GM12892 (cell line): ENCODE results near the gene ZHX3.

Source experiments
- DNase-seq: peaks from one replicate; pipeline ENCODE4 v3.0.0; 2011; ENCODE audit not compliant: insufficient read length
- FAIRE-seq: peaks from 2 replicates; lab custom pipeline; 2011; peaks lifted over from hg19 to GRCh38; lab: Jason Lieb, UNC
- POLR2A ChIP-seq: IDR thresholded peaks from 2 replicates; pipeline ENCODE4 v1.6.1; 2011; ENCODE audit warnings: low read depth, low read length, control low read depth
- POLR2AphosphoS5 ChIP-seq: IDR thresholded peaks from 2 replicates; pipeline ENCODE4 v1.6.1; 2011; ENCODE audit warnings: low read depth, low read length, control low read depth
- TAF1 ChIP-seq: IDR thresholded peaks from 2 replicates; pipeline ENCODE4 v1.6.1; 2011; ENCODE audit warnings: low read depth, mild to moderate bottlenecking, control low read depth, low read length, borderline replicate concordance

ZHX3 gene

GRCh38 chr20:41226426-41226825 is 91.1 kb downstream of the ZHX3 start:
- TF ChIP-seq TAF1: no peak
- no peak for TF ChIP-seq POLR2A
- no peak for TF ChIP-seq POLR2AphosphoS5
- no peak for DNase-seq
- FAIRE-seq: no peak

GRCh38 chr20:41225091-41225490 is 92.4 kb downstream of the ZHX3 start:
- TF ChIP-seq POLR2A: no peak
- TF ChIP-seq POLR2AphosphoS5: no peak
- TF ChIP-seq TAF1: no peak
- FAIRE-seq (no peak), DNase-seq (no peak)

GRCh38 chr20:41224281-41224680 is 93.2 kb downstream of the ZHX3 start:
- no peak for TF ChIP-seq POLR2A
- no peak for TF ChIP-seq POLR2AphosphoS5
- no peak for TF ChIP-seq TAF1
- DNase-seq (no peak), FAIRE-seq (no peak)

- no peak for DNase-seq
- TF ChIP-seq POLR2AphosphoS5 (no peak), TAF1 (no peak), POLR2A (no peak)
- FAIRE-seq: no peak
Observed at GRCh38 chr20:41223112-41223511, 94.4 kb downstream of the ZHX3 start.

GRCh38 chr20:41222703-41223102 is 94.8 kb downstream of the ZHX3 start:
- no peak for FAIRE-seq
- no peak for DNase-seq
- no peak for TF ChIP-seq POLR2A

- no peak for DNase-seq
- no peak for FAIRE-seq
- TF ChIP-seq TAF1: no peak
- TF ChIP-seq POLR2AphosphoS5: no peak
- TF ChIP-seq POLR2A: no peak
Observed at GRCh38 chr20:41222296-41222695, 95.2 kb downstream of the ZHX3 start.

- FAIRE-seq: no peak
- no peak for DNase-seq
- TF ChIP-seq POLR2AphosphoS5: no peak
- no peak for TF ChIP-seq POLR2A
- TF ChIP-seq TAF1: no peak
Observed at GRCh38 chr20:41221614-41222218, 95.8 kb downstream of the ZHX3 start.

- no peak for DNase-seq
- FAIRE-seq: no peak
- TF ChIP-seq POLR2AphosphoS5 (no peak), TAF1 (no peak), POLR2A (no peak)
Observed at GRCh38 chr20:41219824-41220223, 97.7 kb downstream of the ZHX3 start.

- DNase-seq (no peak), FAIRE-seq (no peak)
- TF ChIP-seq POLR2AphosphoS5 (no peak), POLR2A (no peak), TAF1 (no peak)
Observed at GRCh38 chr20:41218466-41218865, 99.1 kb downstream of the ZHX3 start.

- DNase-seq (no peak), FAIRE-seq (no peak)
- TF ChIP-seq POLR2A (no peak), TAF1 (no peak), POLR2AphosphoS5 (no peak)
Observed at GRCh38 chr20:41217422-41217821, 100.1 kb downstream of the ZHX3 start.

GRCh38 chr20:41214666-41215065 is 102.9 kb downstream of the ZHX3 start:
- DNase-seq: no peak
- FAIRE-seq: no peak
- no peak for TF ChIP-seq POLR2A
- no peak for TF ChIP-seq POLR2AphosphoS5
- no peak for TF ChIP-seq TAF1

- DNase-seq: no peak
- no peak for FAIRE-seq
- TF ChIP-seq POLR2A (no peak), TAF1 (no peak), POLR2AphosphoS5 (no peak)
Observed at GRCh38 chr20:41214202-41214601, 103.3 kb downstream of the ZHX3 start.
